Right cardiac atrium (tissue), 5 donors: Measurements from ENCODE around the gene REPS1. TPM values are rescaled to one million over a fixed set of nuclear protein-coding genes. Genes with fewer than 3 reads are reported as not detected.

ENCODE experiments used
- ATAC-seq, 2 donors: fragments of 200-7000 bp; cut with Tn5 transposase; one replicate each; pipeline versions ENCODE4 v1.8.0 to v1.9.1; 2020; ENCODE audit warnings: moderate library complexity in 2 of 2, mild to moderate bottlenecking in 1 of 2
- DNase-seq, 3 donors: peaks; one replicate each; pipeline ENCODE4 v3.0.0-alpha.2; 2020
- H3K27ac ChIP-seq: one replicate; pipeline ENCODE4 v1.5.1; 2013; ENCODE audit warnings: mild to moderate bottlenecking, low read length, control low read depth, moderate library complexity
- H3K27me3 ChIP-seq: one replicate; pipeline ENCODE4 v1.6.1; 2013; ENCODE audit not compliant: control insufficient read depth, insufficient read depth
- H3K4me1 ChIP-seq: one replicate; pipeline ENCODE4 v1.6.1; 2013; ENCODE audit warnings: low read length; ENCODE audit not compliant: control insufficient read depth, insufficient read depth
- H3K4me3 ChIP-seq: one replicate; pipeline ENCODE4 v1.5.1; 2013; ENCODE audit warnings: low read length, control low read depth
- H3K9me3 ChIP-seq: one replicate; pipeline ENCODE4 v1.6.1; 2013; ENCODE audit warnings: low read length; ENCODE audit not compliant: control insufficient read depth
- WGBS: extraction: QIAGEN DNeasy Blood & Tissue Kit; methylation state at CpG from one replicate; pipeline ENCODE4 v1.1.7; 2013; 5-methylcytosine and 5-hydroxymethylcytosine counted together
- intact Hi-C, 4 donors: fragments of 100-400 bp; cut with DNase I; formaldehyde crosslinking; loops; one replicate each; pipeline versions ENCODE4 v1.11.0 to v1.14.0; 2022 to 2023
- polyA plus RNA-seq: library from polyadenylated mRNA; stranded (reverse); fragments of 200-250 nt; gene quantifications from one replicate; pipeline ENCODE4 v1.2.3, GENCODE V29; 2013
- total RNA-seq, 4 donors: library from RNA; stranded (reverse); fragmentation: NEBNext Ultra II Directional; extraction: Animal tissue kit (Norgen Biotek cat#: 25700); gene quantifications; one replicate each; pipeline ENCODE4 v1.2.1, GENCODE V29; 2021
- donor health status: healthy with polysubstance abuse.
- donor health status: DM: no; HTN: yes; CAD: no.
- donor health status: DM: no; HTN: no; CAD: no.
- donor health status: DM: no; HTN: yes; CAD: no; lungs with severe emphysema.
- donor health status: DM: yes; HTN: yes; CAD: no.

The REPS1 gene
- total and polyA plus RNA-seq, 5 donors = 18.1 to 40.9 (median 36.5) TPM

DNA sequence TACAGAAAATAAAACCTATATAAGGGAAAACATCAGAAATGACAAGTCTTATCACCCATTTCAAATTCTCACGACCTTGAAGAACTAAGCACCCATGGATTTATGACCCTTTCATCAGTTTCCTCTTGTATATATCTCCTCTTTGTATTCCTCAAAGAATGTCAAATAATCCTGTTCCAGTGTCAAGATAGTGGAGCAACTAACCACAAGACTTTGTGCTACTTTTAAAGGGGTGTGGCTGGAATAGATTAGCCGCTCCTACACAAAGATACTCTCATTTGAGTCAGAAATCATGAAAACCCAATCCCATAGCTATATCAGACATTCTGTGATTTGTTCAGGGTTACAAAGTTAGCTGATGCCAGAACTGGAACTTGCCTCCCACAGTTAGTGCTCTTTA lies 6.6 kb downstream of the REPS1 start:
- WGBS = 55% methylated on average over 2 of the region's 2 CpGs
- no peaks in the 10 kb centered on the region for H3K27me3 ChIP-seq
- no peak overlapping the region for H3K4me3 ChIP-seq
- H3K9me3 ChIP-seq = no peaks in the 10 kb centered on the region
- intact Hi-C loops = no loop called here
- H3K4me1 ChIP-seq = peaks cover 12% of the 10 kb centered on the region
- peak in 1 of 2 donors; percentile 32 for ATAC-seq
- no peak overlapping the region for H3K27ac ChIP-seq
- DNase-seq = no peak

DNA sequence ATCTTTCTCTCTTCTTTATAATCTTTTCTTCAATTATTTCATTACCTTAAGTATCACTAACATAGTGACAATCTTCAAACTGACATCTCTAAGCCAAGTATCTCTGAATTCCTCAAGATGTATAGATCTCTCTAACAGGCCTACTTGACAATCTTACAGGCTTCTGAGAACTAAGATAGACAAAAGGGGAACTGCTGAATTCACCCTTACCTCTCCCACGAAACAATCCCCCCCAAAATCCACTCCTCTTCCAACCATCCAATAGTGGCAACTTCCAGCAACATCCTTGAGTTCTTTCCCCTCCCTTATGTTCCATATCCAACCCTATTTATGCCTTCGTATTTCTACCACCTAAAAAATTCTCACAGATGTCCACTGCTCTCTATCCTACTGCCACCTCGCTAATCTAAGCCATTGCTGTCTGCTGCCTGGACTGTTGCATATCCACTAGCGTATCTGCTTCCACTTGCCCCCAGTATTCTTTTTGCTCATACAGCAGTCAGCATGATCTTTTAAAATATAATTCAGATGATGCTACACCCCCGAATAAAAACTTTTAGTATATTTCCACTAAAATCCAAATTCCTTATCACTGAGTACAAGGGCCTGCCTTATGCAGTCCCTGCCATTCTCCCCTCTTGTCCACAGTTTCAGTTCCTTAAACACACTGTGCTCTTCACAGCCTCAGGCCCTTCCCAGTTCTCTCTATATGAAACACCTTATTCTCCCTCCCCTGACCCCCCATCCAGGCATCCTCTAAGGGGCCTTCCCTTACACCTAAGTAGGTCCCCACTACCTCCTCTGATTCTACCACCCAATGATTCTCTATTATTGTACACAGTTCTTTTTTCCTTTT lies 8.0 kb downstream of the REPS1 start:
- Histone ChIP-seq H3K27me3 (no peaks in the 10 kb centered on the region), H3K4me1 (peaks cover 12% of the 10 kb centered on the region), H3K27ac (no peak overlapping the region), H3K4me3 (no peak overlapping the region), H3K9me3 (no peaks in the 10 kb centered on the region)
- intact Hi-C loops = no loop called here
- DNase-seq (no peak), ATAC-seq (no peak)
- WGBS = 82% methylated on average over 5 of the region's 5 CpGs

DNA sequence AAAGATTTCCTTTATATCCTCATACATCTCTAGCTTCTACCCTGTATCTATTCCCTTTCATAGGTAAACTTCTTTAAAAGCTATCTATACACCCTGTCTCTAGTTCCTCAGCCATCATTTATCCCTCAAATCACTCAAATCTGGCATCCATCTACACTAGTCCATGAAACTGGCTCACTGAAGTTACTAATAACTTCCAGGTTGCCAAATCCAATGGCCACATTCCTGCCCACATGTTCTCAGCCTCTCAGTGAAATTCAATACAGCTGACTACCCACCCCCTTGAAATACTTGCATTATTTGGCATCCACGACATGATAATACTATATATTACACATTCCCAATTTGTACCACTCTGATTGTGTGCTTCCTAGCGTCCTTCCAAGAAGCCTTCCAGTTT lies 8.7 kb downstream of the REPS1 start:
- 85% methylated on average over 2 of the region's 2 CpGs for WGBS
- Histone ChIP-seq H3K4me3 (no peak overlapping the region), H3K27ac (no peak overlapping the region), H3K4me1 (peaks cover 10% of the 10 kb centered on the region), H3K27me3 (no peaks in the 10 kb centered on the region), H3K9me3 (no peaks in the 10 kb centered on the region)
- intact Hi-C loops = no loop called here
- DNase-seq = no peak
- no peak for ATAC-seq

DNA sequence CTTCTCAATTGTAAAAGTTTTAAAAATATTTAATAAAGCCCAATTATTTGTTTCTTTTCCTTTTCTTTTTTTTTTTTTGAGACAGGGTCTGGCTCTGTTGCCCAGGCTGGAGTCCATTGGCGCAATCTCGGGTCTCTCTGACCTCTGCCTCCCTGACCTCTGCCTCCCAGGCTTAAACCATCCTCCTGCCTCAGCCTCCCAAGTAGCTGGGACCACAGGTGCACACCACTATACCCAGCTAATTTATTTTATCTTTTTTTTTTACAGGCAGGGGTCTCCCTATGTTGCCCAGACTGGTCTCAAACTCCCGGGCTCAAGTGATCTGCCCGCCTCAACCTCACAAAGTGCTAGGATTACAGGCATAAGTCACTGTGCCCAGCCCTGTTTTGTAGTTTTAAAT lies 9.8 kb downstream of the REPS1 start:
- ATAC-seq (no peak), DNase-seq (no peak)
- intact Hi-C loops = no loop called here
- H3K27ac ChIP-seq = no peak overlapping the region
- H3K4me1 ChIP-seq = peaks cover 5% of the 10 kb centered on the region
- no peaks in the 10 kb centered on the region for H3K9me3 ChIP-seq
- no peak overlapping the region for H3K4me3 ChIP-seq
- H3K27me3 ChIP-seq = no peaks in the 10 kb centered on the region
- 94% methylated on average over 4 of the region's 4 CpGs for WGBS

DNA sequence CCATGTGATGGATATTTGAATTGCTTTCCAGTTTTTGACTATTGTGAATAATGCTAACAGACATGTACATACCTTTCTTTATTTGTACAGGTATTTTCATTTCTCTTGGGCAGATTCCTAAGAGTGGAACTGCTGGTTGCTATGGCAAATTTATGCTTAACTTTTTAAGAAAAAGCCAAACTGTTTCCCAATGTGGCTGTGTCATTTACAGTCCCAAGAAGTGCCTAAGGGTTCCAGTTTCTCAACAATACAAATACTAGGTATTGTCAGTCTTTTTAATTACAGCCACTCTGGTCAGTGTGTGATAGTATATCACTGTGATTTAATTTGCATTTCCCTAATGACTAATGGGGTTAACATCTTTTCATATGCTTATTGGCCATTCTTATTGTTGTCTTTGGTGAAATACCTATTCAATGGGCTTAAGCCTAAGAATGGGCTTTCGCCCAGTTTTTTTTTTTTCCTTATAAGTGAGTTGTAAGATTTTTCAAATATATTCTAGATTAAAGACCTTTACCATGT lies 10.3 kb downstream of the REPS1 start:
- H3K4me1 ChIP-seq = peaks cover 5% of the 10 kb centered on the region
- intact Hi-C loops = no loop called here
- 97% methylated on average over 1 of the region's 1 CpG for WGBS

DNA sequence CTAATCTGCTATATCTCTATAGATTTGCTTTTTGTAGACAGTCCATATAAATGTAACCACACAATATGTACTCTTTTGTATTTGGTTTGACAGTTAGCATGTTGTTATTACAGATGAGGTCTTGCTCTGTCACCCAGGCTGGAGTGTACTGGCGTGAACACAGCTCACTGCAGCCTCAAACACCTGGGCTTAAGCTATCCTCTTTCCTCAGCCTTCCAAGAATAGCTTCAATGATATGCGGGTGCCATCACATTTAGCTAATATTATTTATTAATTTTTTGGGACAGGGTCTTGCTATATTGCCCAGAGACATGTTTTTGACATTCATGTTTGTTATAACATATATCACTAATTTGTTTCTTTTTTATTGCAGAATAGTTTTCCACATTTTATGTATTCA lies 10.8 kb downstream of the REPS1 start:
- Histone ChIP-seq H3K27ac (no peak overlapping the region), H3K27me3 (no peaks in the 10 kb centered on the region), H3K4me3 (no peak overlapping the region), H3K4me1 (peaks cover 5% of the 10 kb centered on the region), H3K9me3 (no peaks in the 10 kb centered on the region)
- ATAC-seq (no peak), DNase-seq (no peak)
- intact Hi-C loops = no loop called here
- 80% methylated on average over 2 of the region's 2 CpGs for WGBS

More for the DNA sequence above, 10.3 kb downstream of the REPS1 start:
- no peak for ATAC-seq
- DNase-seq = no peak
- no peak overlapping the region for H3K4me3 ChIP-seq
- H3K27me3 ChIP-seq = no peaks in the 10 kb centered on the region
- no peak overlapping the region for H3K27ac ChIP-seq
- no peaks in the 10 kb centered on the region for H3K9me3 ChIP-seq

DNA sequence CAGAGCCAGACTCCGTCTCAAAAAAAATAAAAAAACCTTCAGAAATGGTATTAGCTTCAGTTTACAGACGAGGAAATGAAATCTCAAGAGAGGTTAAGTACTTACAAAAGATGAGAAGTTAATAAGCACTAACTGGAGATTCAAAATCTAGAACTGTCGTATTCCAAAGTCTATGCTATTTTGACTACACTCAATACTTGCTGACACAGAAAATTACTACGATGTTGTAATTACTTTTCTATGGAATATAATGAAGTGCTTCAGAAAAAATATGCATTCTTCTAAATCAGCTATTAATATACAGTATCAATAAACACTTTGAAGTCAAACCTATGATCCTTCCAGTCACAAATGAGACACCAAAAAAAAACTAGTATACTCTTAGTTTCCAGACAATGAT lies 12.2 kb downstream of the REPS1 start:
- H3K4me1 ChIP-seq = peaks cover 10% of the 10 kb centered on the region
- no peaks in the 10 kb centered on the region for H3K9me3 ChIP-seq
- DNase-seq (no peak), ATAC-seq (no peak)
- no peaks in the 10 kb centered on the region for H3K27me3 ChIP-seq
- 73% methylated on average over 4 of the region's 4 CpGs for WGBS
- intact Hi-C loops = no loop called here
- no peak overlapping the region for H3K27ac ChIP-seq
- H3K4me3 ChIP-seq = no peak overlapping the region

DNA sequence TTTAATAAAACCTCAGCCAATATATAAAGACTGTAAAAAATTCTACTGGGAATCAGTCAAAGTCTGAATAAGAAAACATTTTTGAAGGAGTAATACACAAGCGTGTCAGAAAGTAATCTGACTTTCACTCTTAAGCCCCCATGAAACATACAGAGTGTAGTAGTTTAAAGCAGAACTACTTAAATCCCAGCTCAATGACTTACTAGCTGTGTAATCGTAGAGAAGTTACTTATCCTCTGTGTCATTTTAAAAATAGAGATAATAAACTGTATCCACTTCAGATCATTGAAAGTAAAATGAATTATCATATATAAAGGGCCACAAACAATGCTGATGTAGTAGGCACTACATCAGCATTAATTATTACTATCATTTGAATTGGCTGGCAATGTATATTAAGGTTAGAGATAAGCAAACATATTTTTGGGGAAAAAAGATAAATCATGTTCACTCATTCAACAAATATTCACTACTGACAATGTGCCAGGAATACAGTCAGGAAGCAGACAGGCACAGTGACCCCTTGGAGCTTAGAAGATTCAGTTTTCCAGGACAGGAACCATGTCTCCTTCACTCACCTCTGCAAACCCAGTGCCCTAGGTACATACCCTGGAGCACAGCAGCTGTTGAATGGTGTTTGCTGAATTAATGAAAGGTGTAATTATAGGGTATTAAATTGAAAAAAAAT lies 14.4 kb downstream of the REPS1 start:
- H3K27me3 ChIP-seq = no peaks in the 10 kb centered on the region
- intact Hi-C loops = no loop called here
- ATAC-seq (no peak), DNase-seq (no peak)
- no peak overlapping the region for H3K4me3 ChIP-seq
- no peaks in the 10 kb centered on the region for H3K9me3 ChIP-seq
- 45% methylated on average over 2 of the region's 2 CpGs for WGBS
- H3K27ac ChIP-seq = no peak overlapping the region
- H3K4me1 ChIP-seq = peaks cover 10% of the 10 kb centered on the region

DNA sequence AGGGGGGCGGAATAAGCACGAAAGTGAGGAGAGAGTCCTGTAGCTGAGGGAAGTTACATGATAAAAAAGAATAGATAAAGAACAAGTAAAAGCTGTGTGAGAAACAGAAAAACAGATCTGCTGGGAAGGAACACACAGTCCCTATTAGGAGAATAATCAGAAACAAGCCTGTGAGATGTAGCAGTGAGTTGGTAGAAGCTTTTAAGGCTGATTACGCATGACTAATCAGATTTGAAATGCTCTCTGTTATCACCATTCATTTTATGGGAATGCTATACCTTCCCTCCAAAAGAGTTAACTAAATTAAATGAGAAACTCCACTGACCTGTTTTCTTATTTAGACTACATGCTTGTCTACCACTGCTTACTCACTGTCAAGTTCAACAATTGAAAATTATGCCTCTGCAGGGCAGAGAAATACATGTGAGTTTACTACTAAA lies 15.8 kb downstream of the REPS1 start:
- H3K27me3 ChIP-seq = no peaks in the 10 kb centered on the region
- ATAC-seq = peak; percentile 22 to 31
- intact Hi-C loops = no loop called here
- no peaks in the 10 kb centered on the region for H3K9me3 ChIP-seq
- peaks cover 10% of the 10 kb centered on the region for H3K4me1 ChIP-seq
- H3K27ac ChIP-seq = no peak overlapping the region
- no peak for DNase-seq
- 55% methylated on average over 3 of the region's 3 CpGs for WGBS
- H3K4me3 ChIP-seq = no peak overlapping the region

DNA sequence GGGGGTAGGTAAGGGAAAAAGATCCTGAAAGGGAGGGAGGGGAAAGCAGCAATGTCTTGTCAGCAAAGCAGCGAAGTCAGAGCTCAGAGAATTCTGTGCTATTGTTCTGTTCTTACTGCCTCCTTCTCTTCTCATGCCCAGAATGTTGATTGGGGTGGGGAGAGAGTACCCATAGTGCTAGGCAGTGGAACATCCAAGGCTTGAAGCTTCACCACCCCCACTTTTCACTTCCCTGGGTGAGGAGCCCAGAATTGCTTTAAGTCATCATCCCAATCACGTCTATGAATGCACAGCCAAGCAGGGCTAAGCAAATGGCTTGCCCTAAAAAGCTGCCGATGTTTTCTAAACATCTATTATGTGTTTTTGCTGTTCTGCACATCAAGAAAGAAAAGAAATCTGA lies 16.5 kb downstream of the REPS1 start:
- WGBS = 57% methylated on average over 3 of the region's 3 CpGs
- H3K4me1 ChIP-seq = peaks cover 12% of the 10 kb centered on the region
- DNase-seq = no peak
- no peaks in the 10 kb centered on the region for H3K9me3 ChIP-seq
- peak overlapping the region; percentile 91 for H3K27ac ChIP-seq
- H3K4me3 ChIP-seq = peak overlapping the region; percentile 27
- H3K27me3 ChIP-seq = no peaks in the 10 kb centered on the region
- intact Hi-C loops = no loop called here
- ATAC-seq = peak; percentile 41 to 66

DNA sequence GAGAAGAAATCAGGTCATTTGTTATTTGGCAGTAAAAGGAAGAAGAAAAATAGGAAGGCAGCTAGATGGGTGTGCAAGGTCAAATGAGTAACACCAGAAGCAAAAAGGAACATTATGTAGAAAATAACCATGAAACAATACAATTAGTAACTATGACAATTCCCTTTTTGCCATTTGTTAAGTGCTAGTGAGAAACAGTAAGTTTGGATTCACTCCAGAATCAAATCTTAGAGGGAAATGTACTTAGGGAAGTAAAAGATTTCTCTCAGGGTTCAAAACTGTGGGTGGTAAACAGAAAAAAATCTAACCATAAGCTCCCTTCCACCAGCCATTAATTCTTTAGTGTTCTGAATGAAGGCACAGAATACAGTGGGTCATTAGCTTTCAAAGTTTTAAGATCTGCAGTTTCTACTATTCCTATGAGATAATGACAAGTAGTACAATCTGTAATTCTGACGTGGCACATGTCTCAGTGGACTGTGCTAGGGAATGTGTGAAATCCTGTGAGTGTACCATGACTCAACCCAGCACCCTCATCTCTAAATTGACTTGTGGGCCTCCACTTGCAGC lies 17.1 kb downstream of the REPS1 start:
- intact Hi-C loops = no loop called here
- H3K9me3 ChIP-seq = no peaks in the 10 kb centered on the region
- H3K27ac ChIP-seq = peak overlapping the region; percentile 93
- no peaks in the 10 kb centered on the region for H3K27me3 ChIP-seq
- peaks cover 12% of the 10 kb centered on the region for H3K4me1 ChIP-seq
- no peak overlapping the region for H3K4me3 ChIP-seq
- WGBS = 8% methylated on average over 1 of the region's 1 CpG
- DNase-seq (peak in 1 of 3 donors; percentile 37), ATAC-seq (peak; percentile 91 to 93)
